ENCODE measurements around the gene CDC73. TPM values are rescaled to one million over a fixed set of nuclear protein-coding genes. Genes with fewer than 3 reads are reported as not detected.

Gene CDC73
- total RNA-seq, 1 experiment from 2014 or later, result 63.2 TPM

DNA sequence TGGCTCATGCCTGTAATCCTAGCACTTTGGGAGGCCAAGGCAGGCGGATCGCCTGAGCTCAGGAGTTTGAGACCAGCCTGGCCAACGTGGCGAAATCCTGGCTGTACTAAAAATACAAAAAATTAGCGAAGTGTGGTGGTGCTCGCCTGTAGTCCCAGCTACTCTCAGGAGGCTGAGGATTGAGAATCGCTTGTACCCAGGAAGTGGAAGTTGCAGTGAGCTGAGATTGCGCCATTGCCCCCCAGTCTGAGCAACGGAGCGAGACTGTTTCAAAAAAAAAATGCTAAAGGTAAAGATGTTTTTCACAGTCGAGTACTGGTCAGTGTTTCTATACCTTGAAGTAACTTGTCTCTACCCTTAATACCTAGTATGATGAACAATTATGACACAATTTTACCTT, 27.7 kb upstream of the CDC73 start:
- H3K4me2 ChIP-seq (ENCODE audit: low read length), result no peak overlapping the region
- H3K4me3 ChIP-seq (replicated peaks in 1 of 2; ENCODE audit: low read depth in 1 of 2, low read length in 2 of 2), result no peak overlapping the region
- ChIA-PET RAD21 (ENCODE audit: low non-redundant PET in 1 of 2, low total read pairs in 2 of 2, uncharacterized antibody in 2 of 2, unreplicated experiment in 2 of 2) (no interaction called here), POLR2A (no interaction called here), CTCF (no interaction called here)
- no peaks in the 10 kb centered on the region for H3K9me3 ChIP-seq (ENCODE audit: control insufficient read depth in 1 of 2, insufficient read depth in 1 of 2, low read depth in 1 of 2, low read length in 2 of 2)
- no peak overlapping the region for H3K9ac ChIP-seq (ENCODE audit: low read length)
- intact Hi-C loops (cut with micrococcal nuclease), result no loop called here
- no peak overlapping the region for H2AFZ ChIP-seq (ENCODE audit: low read depth, low read length, poor library complexity, severe bottlenecking)
- no peaks in the 10 kb centered on the region for H3K79me2 ChIP-seq (ENCODE audit: insufficient read depth, low read length)
- BruUV-seq (replicated peaks), result no TSS peak
- H3K36me3 ChIP-seq (ENCODE audit: control insufficient read depth in 1 of 2, insufficient read depth in 2 of 2, low read length in 2 of 2), result peaks cover 13 to 18% of the 10 kb centered on the region in 2 experiments; a peak in 3 of 4 replicates
- no peaks in the 10 kb centered on the region for H3K4me1 ChIP-seq (ENCODE audit: control insufficient read depth in 1 of 2, insufficient read depth in 2 of 2, low read length in 2 of 2)
- DNase-seq (ENCODE audit: low read depth, low spot score), result no peak
- H3K27me3 ChIP-seq (ENCODE audit: insufficient read depth, low read length), result no peaks in the 10 kb centered on the region
- H3K27ac ChIP-seq (ENCODE audit: low read depth, low read length), result no peak overlapping the region
- H3K9me2 ChIP-seq (ENCODE audit: insufficient read depth), result no peaks in the 10 kb centered on the region
- ATAC-seq, result no peak
- no peaks in the 10 kb centered on the region for H4K20me1 ChIP-seq (ENCODE audit: insufficient read depth)
- TF ChIP-seq TCF7L2 (IDR thresholded peaks at IDR 0.05; ENCODE audit: borderline replicate concordance, extremely low read depth, insufficient read depth, insufficient read length) (no peak), EZH2 (IDR thresholded peaks at IDR 0.05) (no peak), RAD21 (IDR thresholded peaks at IDR 0.05; ENCODE audit: low read depth) (no peak), ZFX (IDR thresholded peaks at IDR 0.05) (no peak), EGR1 (IDR thresholded peaks at IDR 0.05; ENCODE audit: low read depth) (no peak), JUND (IDR thresholded peaks at IDR 0.05) (no peak), POLR2A (IDR thresholded peaks at IDR 0.05; ENCODE audit: borderline replicate concordance, extremely low read depth, insufficient read depth, insufficient read length) (no peak)
- TF ChIP-seq, protein P1, sequence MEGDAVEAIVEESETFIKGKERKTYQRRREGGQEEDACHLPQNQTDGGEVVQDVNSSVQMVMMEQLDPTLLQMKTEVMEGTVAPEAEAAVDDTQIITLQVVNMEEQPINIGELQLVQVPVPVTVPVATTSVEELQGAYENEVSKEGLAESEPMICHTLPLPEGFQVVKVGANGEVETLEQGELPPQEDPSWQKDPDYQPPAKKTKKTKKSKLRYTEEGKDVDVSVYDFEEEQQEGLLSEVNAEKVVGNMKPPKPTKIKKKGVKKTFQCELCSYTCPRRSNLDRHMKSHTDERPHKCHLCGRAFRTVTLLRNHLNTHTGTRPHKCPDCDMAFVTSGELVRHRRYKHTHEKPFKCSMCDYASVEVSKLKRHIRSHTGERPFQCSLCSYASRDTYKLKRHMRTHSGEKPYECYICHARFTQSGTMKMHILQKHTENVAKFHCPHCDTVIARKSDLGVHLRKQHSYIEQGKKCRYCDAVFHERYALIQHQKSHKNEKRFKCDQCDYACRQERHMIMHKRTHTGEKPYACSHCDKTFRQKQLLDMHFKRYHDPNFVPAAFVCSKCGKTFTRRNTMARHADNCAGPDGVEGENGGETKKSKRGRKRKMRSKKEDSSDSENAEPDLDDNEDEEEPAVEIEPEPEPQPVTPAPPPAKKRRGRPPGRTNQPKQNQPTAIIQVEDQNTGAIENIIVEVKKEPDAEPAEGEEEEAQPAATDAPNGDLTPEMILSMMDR (IDR thresholded peaks at IDR 0.05 in 2 of 3, conservative IDR thresholded peaks at IDR 0.05 in 1 of 3; ENCODE audit: borderline replicate concordance in 1 of 3, insufficient read depth in 1 of 3, low read depth in 2 of 3, low read length in 2 of 3), result no peak
- TF ChIP-seq, protein P2, sequence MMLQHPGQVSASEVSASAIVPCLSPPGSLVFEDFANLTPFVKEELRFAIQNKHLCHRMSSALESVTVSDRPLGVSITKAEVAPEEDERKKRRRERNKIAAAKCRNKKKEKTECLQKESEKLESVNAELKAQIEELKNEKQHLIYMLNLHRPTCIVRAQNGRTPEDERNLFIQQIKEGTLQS (IDR thresholded peaks at IDR 0.05), result no peak

DNA sequence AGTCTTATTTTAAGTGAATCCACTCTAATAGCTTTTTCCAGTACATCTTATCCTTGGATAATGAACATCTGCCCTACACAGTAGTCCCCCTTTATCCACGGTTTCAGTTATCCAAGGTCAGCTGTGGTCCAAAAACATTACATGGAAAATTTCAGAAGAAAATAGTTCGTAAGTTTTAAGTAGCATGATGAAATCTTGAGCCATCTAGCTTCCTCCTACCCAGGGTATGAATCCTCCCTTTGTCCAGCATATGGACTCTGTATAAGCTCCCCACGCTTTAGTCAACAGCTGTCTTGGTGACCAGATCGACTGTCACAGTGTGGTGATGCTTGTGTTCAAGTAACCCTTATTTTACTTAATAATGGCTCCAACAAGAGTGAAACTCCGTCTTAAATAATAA, 19.2 kb upstream of the CDC73 start:
- CTCF ChIA-PET, result no interaction called here
- no TSS peak for BruUV-seq (replicated peaks)
- RAD21 ChIA-PET (ENCODE audit: low non-redundant PET in 1 of 2, low total read pairs in 2 of 2, uncharacterized antibody in 2 of 2, unreplicated experiment in 2 of 2), result no interaction called here
- TF ChIP-seq, protein P3, sequence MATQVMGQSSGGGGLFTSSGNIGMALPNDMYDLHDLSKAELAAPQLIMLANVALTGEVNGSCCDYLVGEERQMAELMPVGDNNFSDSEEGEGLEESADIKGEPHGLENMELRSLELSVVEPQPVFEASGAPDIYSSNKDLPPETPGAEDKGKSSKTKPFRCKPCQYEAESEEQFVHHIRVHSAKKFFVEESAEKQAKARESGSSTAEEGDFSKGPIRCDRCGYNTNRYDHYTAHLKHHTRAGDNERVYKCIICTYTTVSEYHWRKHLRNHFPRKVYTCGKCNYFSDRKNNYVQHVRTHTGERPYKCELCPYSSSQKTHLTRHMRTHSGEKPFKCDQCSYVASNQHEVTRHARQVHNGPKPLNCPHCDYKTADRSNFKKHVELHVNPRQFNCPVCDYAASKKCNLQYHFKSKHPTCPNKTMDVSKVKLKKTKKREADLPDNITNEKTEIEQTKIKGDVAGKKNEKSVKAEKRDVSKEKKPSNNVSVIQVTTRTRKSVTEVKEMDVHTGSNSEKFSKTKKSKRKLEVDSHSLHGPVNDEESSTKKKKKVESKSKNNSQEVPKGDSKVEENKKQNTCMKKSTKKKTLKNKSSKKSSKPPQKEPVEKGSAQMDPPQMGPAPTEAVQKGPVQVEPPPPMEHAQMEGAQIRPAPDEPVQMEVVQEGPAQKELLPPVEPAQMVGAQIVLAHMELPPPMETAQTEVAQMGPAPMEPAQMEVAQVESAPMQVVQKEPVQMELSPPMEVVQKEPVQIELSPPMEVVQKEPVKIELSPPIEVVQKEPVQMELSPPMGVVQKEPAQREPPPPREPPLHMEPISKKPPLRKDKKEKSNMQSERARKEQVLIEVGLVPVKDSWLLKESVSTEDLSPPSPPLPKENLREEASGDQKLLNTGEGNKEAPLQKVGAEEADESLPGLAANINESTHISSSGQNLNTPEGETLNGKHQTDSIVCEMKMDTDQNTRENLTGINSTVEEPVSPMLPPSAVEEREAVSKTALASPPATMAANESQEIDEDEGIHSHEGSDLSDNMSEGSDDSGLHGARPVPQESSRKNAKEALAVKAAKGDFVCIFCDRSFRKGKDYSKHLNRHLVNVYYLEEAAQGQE (IDR thresholded peaks at IDR 0.05; ENCODE audit: low read depth), result no peak
- TF ChIP-seq EZH2 (IDR thresholded peaks at IDR 0.05), result no peak
- TF ChIP-seq POLR2A (IDR thresholded peaks at IDR 0.05; ENCODE audit: borderline replicate concordance, extremely low read depth, insufficient read depth, insufficient read length), result no peak
- TF ChIP-seq, protein P4, sequence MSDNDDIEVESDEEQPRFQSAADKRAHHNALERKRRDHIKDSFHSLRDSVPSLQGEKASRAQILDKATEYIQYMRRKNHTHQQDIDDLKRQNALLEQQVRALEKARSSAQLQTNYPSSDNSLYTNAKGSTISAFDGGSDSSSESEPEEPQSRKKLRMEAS (IDR thresholded peaks at IDR 0.05), result no peak
- TF ChIP-seq ZNF274 (IDR thresholded peaks at IDR 0.05; ENCODE audit: low read depth, low read length), result no peak
- no peak for TF ChIP-seq SP1 (IDR thresholded peaks at IDR 0.05; ENCODE audit: low read depth)
- TF ChIP-seq CEBPB (IDR thresholded peaks at IDR 0.05; ENCODE audit: low read depth), result no peak
- TF ChIP-seq ZFX (IDR thresholded peaks at IDR 0.05), result no peak
- TF ChIP-seq POLR2AphosphoS5 (IDR thresholded peaks at IDR 0.05; ENCODE audit: low read depth, low read length), result no peak

More for the DNA sequence above, 19.2 kb upstream of the CDC73 start:
- Histone ChIP-seq H3K4me1 (ENCODE audit: control insufficient read depth in 1 of 2, insufficient read depth in 2 of 2, low read length in 2 of 2) (peaks cover 12 to 20% of the 10 kb centered on the region in 2 experiments; a peak in 3 of 4 replicates), H3K36me3 (ENCODE audit: control insufficient read depth in 1 of 2, insufficient read depth in 2 of 2, low read length in 2 of 2) (peaks cover 3 to 6% of the 10 kb centered on the region in 2 experiments; a peak in 1 of 4 replicates), H3K4me2 (ENCODE audit: low read length) (no peak overlapping the region), H2AFZ (ENCODE audit: low read depth, low read length, poor library complexity, severe bottlenecking) (no peak overlapping the region), H4K20me1 (ENCODE audit: insufficient read depth) (no peaks in the 10 kb centered on the region), H3K27ac (ENCODE audit: low read depth, low read length) (no peak overlapping the region), H3K9ac (ENCODE audit: low read length) (no peak overlapping the region), H3K79me2 (ENCODE audit: insufficient read depth, low read length) (peaks cover 30% of the 10 kb centered on the region), H3K9me2 (ENCODE audit: insufficient read depth) (no peaks in the 10 kb centered on the region), H3K4me3 (replicated peaks in 1 of 2; ENCODE audit: low read depth in 1 of 2, low read length in 2 of 2) (no peak overlapping the region), H3K27me3 (ENCODE audit: insufficient read depth, low read length) (no peaks in the 10 kb centered on the region), H3K9me3 (ENCODE audit: control insufficient read depth in 1 of 2, insufficient read depth in 1 of 2, low read depth in 1 of 2, low read length in 2 of 2) (no peaks in the 10 kb centered on the region)
- DNase-seq (ENCODE audit: low read depth, low spot score) (no peak), ATAC-seq (no peak)
- intact Hi-C loops (cut with micrococcal nuclease), result no loop called here
- POLR2A ChIA-PET, result no interaction called here

Data from HCT116 (cell line).